Esophagus muscularis mucosa (tissue), 3 donors: ENCODE measurements around the gene FAM136A.

ENCODE experiments used
- POLR2AphosphoS5 ChIP-seq, 2 donors: sonication (generic); formaldehyde crosslinking; IDR thresholded peaks; one replicate each; pipeline ENCODE4 v1.6.1; 2017; ENCODE audit warnings: antibody characterized with exemption in 2 of 2
- TF ChIP-seq, protein P1 (sequence below), 3 experiments: fragments of 200-600 bp in 2 of 3; fragments of 450-650 bp in 1 of 3; sonication (generic) in 2 of 3; IDR thresholded peaks; one replicate each; pipeline ENCODE4 v1.5.1; 2017 to 2019; ENCODE audit warnings: antibody characterized with exemption in 3 of 3, mild to moderate bottlenecking in 2 of 3, moderate library complexity in 1 of 3

- TF ChIP-seq, protein P1, sequence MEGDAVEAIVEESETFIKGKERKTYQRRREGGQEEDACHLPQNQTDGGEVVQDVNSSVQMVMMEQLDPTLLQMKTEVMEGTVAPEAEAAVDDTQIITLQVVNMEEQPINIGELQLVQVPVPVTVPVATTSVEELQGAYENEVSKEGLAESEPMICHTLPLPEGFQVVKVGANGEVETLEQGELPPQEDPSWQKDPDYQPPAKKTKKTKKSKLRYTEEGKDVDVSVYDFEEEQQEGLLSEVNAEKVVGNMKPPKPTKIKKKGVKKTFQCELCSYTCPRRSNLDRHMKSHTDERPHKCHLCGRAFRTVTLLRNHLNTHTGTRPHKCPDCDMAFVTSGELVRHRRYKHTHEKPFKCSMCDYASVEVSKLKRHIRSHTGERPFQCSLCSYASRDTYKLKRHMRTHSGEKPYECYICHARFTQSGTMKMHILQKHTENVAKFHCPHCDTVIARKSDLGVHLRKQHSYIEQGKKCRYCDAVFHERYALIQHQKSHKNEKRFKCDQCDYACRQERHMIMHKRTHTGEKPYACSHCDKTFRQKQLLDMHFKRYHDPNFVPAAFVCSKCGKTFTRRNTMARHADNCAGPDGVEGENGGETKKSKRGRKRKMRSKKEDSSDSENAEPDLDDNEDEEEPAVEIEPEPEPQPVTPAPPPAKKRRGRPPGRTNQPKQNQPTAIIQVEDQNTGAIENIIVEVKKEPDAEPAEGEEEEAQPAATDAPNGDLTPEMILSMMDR (IDR thresholded peaks at IDR 0.05) = no peak
- TF ChIP-seq POLR2AphosphoS5 (IDR thresholded peaks at IDR 0.05) = no peak
These were observed 10.7 kb upstream of the FAM136A start for GRCh38 chr2:70312560-70312959.
